Duodenal mucosa (tissue), 2 donors: ENCODE results near the gene MIEF1.

Experiments
- H3K27ac ChIP-seq: one replicate; pipeline ENCODE4 v1.7.0; 2013; ENCODE audit warnings: low read depth, low read length
- H3K27me3 ChIP-seq, 2 donors: one replicate each; pipeline ENCODE4 v1.7.0; 2013; ENCODE audit warnings: low read length in 2 of 2, control low read depth in 1 of 2; ENCODE audit not compliant: insufficient read depth in 2 of 2, control insufficient read depth in 1 of 2
- H3K36me3 ChIP-seq, 2 donors: one replicate each; pipeline ENCODE4 v1.7.0; 2013; ENCODE audit warnings: low read length in 2 of 2, control low read depth in 1 of 2; ENCODE audit not compliant: insufficient read depth in 2 of 2, control insufficient read depth in 1 of 2
- H3K4me1 ChIP-seq, 2 donors: one replicate each; pipeline ENCODE4 v1.7.0; 2013; ENCODE audit warnings: low read length in 2 of 2, control low read depth in 1 of 2; ENCODE audit not compliant: insufficient read depth in 2 of 2, control insufficient read depth in 1 of 2
- H3K4me3 ChIP-seq, 2 donors: one replicate each; pipeline ENCODE4 v1.7.0; 2013; ENCODE audit warnings: low read length in 2 of 2, low read depth in 1 of 2
- H3K9ac ChIP-seq, 2 donors: one replicate each; pipeline ENCODE4 v1.7.0; 2013; ENCODE audit warnings: low read length in 2 of 2, low read depth in 1 of 2
- H3K9me3 ChIP-seq, 2 donors: one replicate each; pipeline ENCODE4 v1.7.0; 2013; ENCODE audit warnings: low read length in 2 of 2, control low read depth in 1 of 2; ENCODE audit not compliant: control insufficient read depth in 1 of 2

The MIEF1 gene

DNA sequence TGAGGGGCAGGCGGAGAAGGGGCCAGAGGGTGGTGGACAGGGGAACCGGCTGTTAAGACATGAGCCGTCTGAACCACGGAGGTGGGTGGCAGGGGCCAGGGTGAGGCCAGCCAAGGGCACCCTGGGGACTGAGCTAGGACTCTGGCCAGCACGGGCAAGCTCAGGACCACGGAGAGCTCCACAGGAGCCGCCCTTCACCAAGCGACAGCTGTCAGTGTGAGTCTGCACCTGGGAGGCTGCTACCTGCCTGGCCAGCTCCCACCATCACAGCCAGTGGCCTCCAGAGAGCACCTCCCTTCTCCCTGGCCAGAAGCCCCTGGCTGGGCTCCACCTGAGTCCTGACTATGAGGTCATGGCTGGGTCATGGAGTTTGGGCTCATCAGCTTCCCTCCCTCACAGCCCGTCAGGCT is 23.6 kb upstream of the MIEF1 start:
- H3K27ac ChIP-seq = no peak overlapping the region
- H3K4me1 ChIP-seq = peaks cover 22 to 28% of the 10 kb centered on the region in 2 donors
- H3K4me3 ChIP-seq = no peak overlapping the region
- H3K27me3 ChIP-seq = no peaks in the 10 kb centered on the region
- peaks cover 12 to 32% of the 10 kb centered on the region in 2 donors for H3K36me3 ChIP-seq
- no peak overlapping the region for H3K9ac ChIP-seq
- no peaks in the 10 kb centered on the region for H3K9me3 ChIP-seq

DNA sequence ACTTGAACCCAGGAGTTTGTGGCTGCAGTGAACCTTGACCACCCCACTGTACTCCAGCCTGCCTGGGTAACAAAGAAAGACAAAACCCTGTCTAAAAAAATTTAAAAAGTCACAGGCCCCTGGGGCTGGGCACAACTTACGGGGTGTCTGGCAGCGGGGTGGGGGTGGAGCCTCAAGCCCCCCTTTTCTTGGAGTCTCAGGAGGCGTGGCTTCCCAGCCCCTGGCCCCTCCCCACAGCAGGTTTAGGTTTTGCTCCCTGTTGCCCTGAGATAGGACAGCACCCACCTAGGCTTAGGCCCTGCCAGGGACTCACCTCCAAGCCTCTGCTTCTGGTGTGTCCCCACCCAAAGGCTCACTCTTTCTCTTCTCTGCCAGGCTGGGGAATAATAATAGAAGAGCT is 22.8 kb upstream of the MIEF1 start:
- Histone ChIP-seq H3K4me3 (no peak overlapping the region), H3K9ac (no peak overlapping the region), H3K27ac (no peak overlapping the region), H3K27me3 (no peaks in the 10 kb centered on the region), H3K4me1 (peaks cover 14 to 22% of the 10 kb centered on the region in 2 donors), H3K36me3 (peaks cover 12 to 32% of the 10 kb centered on the region in 2 donors), H3K9me3 (no peaks in the 10 kb centered on the region)

GRCh38 chr22:39480557-39480956 is 21.5 kb upstream of the MIEF1 start:
- H3K27ac ChIP-seq = no peak overlapping the region
- H3K4me1 ChIP-seq = peaks cover 3 to 9% of the 10 kb centered on the region in 2 donors

GRCh38 chr22:39481054-39481453 is 21.0 kb upstream of the MIEF1 start:
- Histone ChIP-seq H3K27me3 (no peaks in the 10 kb centered on the region), H3K27ac (no peak overlapping the region), H3K9ac (no peak overlapping the region), H3K4me3 (no peak overlapping the region), H3K36me3 (peaks cover 12 to 32% of the 10 kb centered on the region in 2 donors), H3K4me1 (peaks cover 0 to 4% of the 10 kb centered on the region in 2 donors), H3K9me3 (no peaks in the 10 kb centered on the region)

More at GRCh38 chr22:39480557-39480956, 21.5 kb upstream of the MIEF1 start:
- Histone ChIP-seq H3K36me3 (peaks cover 12 to 32% of the 10 kb centered on the region in 2 donors), H3K4me3 (no peak overlapping the region), H3K9me3 (no peaks in the 10 kb centered on the region), H3K27me3 (no peaks in the 10 kb centered on the region), H3K9ac (no peak overlapping the region)

GRCh38 chr22:39481595-39481994 is 20.5 kb upstream of the MIEF1 start:
- H3K36me3 ChIP-seq = peaks cover 12 to 27% of the 10 kb centered on the region in 2 donors
- no peaks in the 10 kb centered on the region for H3K27me3 ChIP-seq
- H3K27ac ChIP-seq = no peak overlapping the region
- no peak overlapping the region for H3K4me3 ChIP-seq
- H3K9me3 ChIP-seq = no peaks in the 10 kb centered on the region
- H3K4me1 ChIP-seq = peaks cover 0 to 3% of the 10 kb centered on the region in 2 donors
- no peak overlapping the region for H3K9ac ChIP-seq

DNA sequence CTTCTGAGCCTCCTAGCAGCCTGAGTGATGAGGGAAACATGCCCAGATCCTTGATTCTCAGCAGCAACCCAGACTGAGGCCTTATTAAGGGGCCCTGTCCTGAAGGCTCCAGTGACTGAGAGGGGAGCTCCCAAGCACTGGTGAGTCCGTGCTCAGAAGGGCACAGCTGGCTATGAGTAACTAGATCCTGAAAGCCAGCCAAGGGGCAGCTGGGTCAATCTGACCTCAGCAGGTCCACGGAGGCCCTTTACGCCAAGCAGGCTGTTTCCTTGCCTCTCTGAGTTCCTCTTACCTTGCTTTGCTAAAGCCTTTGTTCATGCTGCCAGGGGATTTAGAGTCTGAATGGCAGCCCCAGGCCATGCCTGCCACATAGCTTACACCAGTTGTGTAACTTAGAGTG is 19.3 kb upstream of the MIEF1 start:
- H3K4me1 ChIP-seq = peaks cover 0 to 2% of the 10 kb centered on the region in 2 donors
- H3K36me3 ChIP-seq = peaks cover 8 to 16% of the 10 kb centered on the region in 2 donors
- H3K9me3 ChIP-seq = no peaks in the 10 kb centered on the region
- H3K4me3 ChIP-seq = no peak overlapping the region
- no peak overlapping the region for H3K9ac ChIP-seq
- no peak overlapping the region for H3K27ac ChIP-seq
- H3K27me3 ChIP-seq = no peaks in the 10 kb centered on the region

- H3K36me3 ChIP-seq = peaks cover 0 to 18% of the 10 kb centered on the region in 2 donors
- H3K27me3 ChIP-seq = no peaks in the 10 kb centered on the region
- H3K27ac ChIP-seq = no peak overlapping the region
Measured at GRCh38 chr22:39486951-39487825, 14.9 kb upstream of the MIEF1 start.

DNA sequence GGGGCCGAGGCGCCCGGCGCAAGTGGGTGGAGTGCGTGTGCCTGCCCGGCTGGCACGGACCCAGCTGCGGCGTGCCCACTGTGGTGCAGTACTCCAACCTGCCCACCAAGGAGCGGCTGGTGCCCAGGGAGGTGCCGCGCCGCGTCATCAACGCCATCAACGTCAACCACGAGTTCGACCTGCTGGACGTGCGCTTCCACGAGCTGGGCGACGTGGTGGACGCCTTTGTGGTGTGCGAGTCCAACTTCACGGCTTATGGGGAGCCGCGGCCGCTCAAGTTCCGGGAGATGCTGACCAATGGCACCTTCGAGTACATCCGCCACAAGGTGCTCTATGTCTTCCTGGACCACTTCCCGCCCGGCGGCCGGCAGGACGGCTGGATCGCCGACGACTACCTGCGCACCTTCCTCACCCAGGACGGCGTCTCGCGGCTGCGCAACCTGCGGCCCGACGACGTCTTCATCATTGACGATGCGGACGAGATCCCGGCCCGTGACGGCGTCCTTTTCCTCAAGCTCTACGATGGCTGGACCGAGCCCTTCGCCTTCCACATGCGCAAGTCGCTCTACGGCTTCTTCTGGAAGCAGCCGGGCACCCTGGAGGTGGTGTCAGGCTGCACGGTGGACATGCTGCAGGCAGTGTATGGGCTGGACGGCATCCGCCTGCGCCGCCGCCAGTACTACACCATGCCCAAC is 14.1 kb upstream of the MIEF1 start:
- peaks cover 0 to 18% of the 10 kb centered on the region in 2 donors for H3K36me3 ChIP-seq

More at GRCh38 chr22:39486951-39487825, 14.9 kb upstream of the MIEF1 start:
- no peak overlapping the region for H3K4me3 ChIP-seq
- H3K4me1 ChIP-seq = peaks cover 10 to 13% of the 10 kb centered on the region in 2 donors
- H3K9me3 ChIP-seq = no peaks in the 10 kb centered on the region
- H3K9ac ChIP-seq = no peak overlapping the region

GRCh38 chr22:39488563-39489083 is 13.5 kb upstream of the MIEF1 start:
- no peaks in the 10 kb centered on the region for H3K27me3 ChIP-seq
- H3K9ac ChIP-seq = no peak overlapping the region
- no peaks in the 10 kb centered on the region for H3K9me3 ChIP-seq
- H3K4me1 ChIP-seq = peaks cover 10 to 13% of the 10 kb centered on the region in 2 donors
- H3K27ac ChIP-seq = no peak overlapping the region
- H3K4me3 ChIP-seq = no peak overlapping the region
- H3K36me3 ChIP-seq = peaks cover 0 to 18% of the 10 kb centered on the region in 2 donors

More for the DNA sequence above, 14.1 kb upstream of the MIEF1 start:
- peaks cover 10 to 13% of the 10 kb centered on the region in 2 donors for H3K4me1 ChIP-seq
- no peak overlapping the region for H3K27ac ChIP-seq
- no peak overlapping the region for H3K9ac ChIP-seq
- H3K9me3 ChIP-seq = no peaks in the 10 kb centered on the region
- no peak overlapping the region for H3K4me3 ChIP-seq
- no peaks in the 10 kb centered on the region for H3K27me3 ChIP-seq
